ENCODE measurements around the gene MC2R. TPM values are rescaled to one million over a fixed set of nuclear protein-coding genes. Genes with fewer than 3 reads are reported as not detected.

Gene MC2R
- total and polyA plus RNA-seq, 2 donors (not counting 1 experiment from before 2014, with no cell fraction given), result not detected

GRCh38 chr18:13849791-13850190 lies 65.5 kb downstream of the MC2R start:
- Histone ChIP-seq H3K79me2 (ENCODE audit: control insufficient read depth, insufficient read depth, low read length) (no peaks in the 10 kb centered on the region), H3K9me3 (ENCODE audit: control insufficient read depth, insufficient read depth, low read depth, low read length) (no peaks in the 10 kb centered on the region), H3K36me3 (ENCODE audit: control insufficient read depth, insufficient read depth, low read length) (no peaks in the 10 kb centered on the region), H3K27ac (ENCODE audit: insufficient read depth, low read length) (no peak overlapping the region), H3K9ac (ENCODE audit: insufficient read depth, low read length) (no peak overlapping the region), H2AFZ (ENCODE audit: low read length) (no peak overlapping the region), H3K27me3 (ENCODE audit: control insufficient read depth, insufficient read depth, low read length) (no peaks in the 10 kb centered on the region), H3K4me3 (replicated peaks in 1 of 4; ENCODE audit: control extremely low read depth in 1 of 4, insufficient read depth in 1 of 4, low read depth in 3 of 4, low read length in 4 of 4) (no peak overlapping the region), H4K20me1 (ENCODE audit: control insufficient read depth, extremely low read depth, insufficient read depth, low read length) (no peaks in the 10 kb centered on the region), H3K4me2 (ENCODE audit: extremely low read depth, insufficient read depth, low read length) (no peak overlapping the region), H3K4me1 (ENCODE audit: control insufficient read depth, extremely low read depth, insufficient read depth, low read length) (no peaks in the 10 kb centered on the region)
- no peak for DNase-seq (ENCODE audit: low read depth in 2 of 2)
- TF ChIP-seq CTCF (conservative IDR thresholded peaks at IDR 0.05 in 1 of 2, IDR thresholded peaks at IDR 0.05 in 1 of 2; ENCODE audit: low read depth in 1 of 2, low read length in 2 of 2) (no peak), EZH2 (IDR thresholded peaks at IDR 0.05; ENCODE audit: low read length, missing control alignments) (no peak)

GRCh38 chr18:13836559-13836958 lies 78.8 kb downstream of the MC2R start:
- Histone ChIP-seq H3K36me3 (ENCODE audit: control insufficient read depth, insufficient read depth, low read length) (no peaks in the 10 kb centered on the region), H3K4me1 (ENCODE audit: control insufficient read depth, extremely low read depth, insufficient read depth, low read length) (no peaks in the 10 kb centered on the region), H3K9ac (ENCODE audit: insufficient read depth, low read length) (no peak overlapping the region), H3K9me3 (ENCODE audit: control insufficient read depth, insufficient read depth, low read depth, low read length) (no peaks in the 10 kb centered on the region), H3K4me3 (replicated peaks in 1 of 4; ENCODE audit: control extremely low read depth in 1 of 4, insufficient read depth in 1 of 4, low read depth in 3 of 4, low read length in 4 of 4) (no peak overlapping the region), H3K79me2 (ENCODE audit: control insufficient read depth, insufficient read depth, low read length) (no peaks in the 10 kb centered on the region), H3K27ac (ENCODE audit: insufficient read depth, low read length) (no peak overlapping the region), H2AFZ (ENCODE audit: low read length) (no peak overlapping the region), H4K20me1 (ENCODE audit: control insufficient read depth, extremely low read depth, insufficient read depth, low read length) (no peaks in the 10 kb centered on the region), H3K27me3 (ENCODE audit: control insufficient read depth, insufficient read depth, low read length) (no peaks in the 10 kb centered on the region), H3K4me2 (ENCODE audit: extremely low read depth, insufficient read depth, low read length) (no peak overlapping the region)
- DNase-seq (ENCODE audit: low read depth in 2 of 2), result no peak
- TF ChIP-seq EZH2 (IDR thresholded peaks at IDR 0.05; ENCODE audit: low read length, missing control alignments) (no peak), CTCF (conservative IDR thresholded peaks at IDR 0.05 in 1 of 2, IDR thresholded peaks at IDR 0.05 in 1 of 2; ENCODE audit: low read depth in 1 of 2, low read length in 2 of 2) (no peak)

- TF ChIP-seq CTCF (conservative IDR thresholded peaks at IDR 0.05 in 1 of 2, IDR thresholded peaks at IDR 0.05 in 1 of 2; ENCODE audit: low read depth in 1 of 2, low read length in 2 of 2) (no peak), EZH2 (IDR thresholded peaks at IDR 0.05; ENCODE audit: low read length, missing control alignments) (no peak)
- Histone ChIP-seq H3K4me1 (ENCODE audit: control insufficient read depth, extremely low read depth, insufficient read depth, low read length) (no peaks in the 10 kb centered on the region), H3K4me2 (ENCODE audit: extremely low read depth, insufficient read depth, low read length) (no peak overlapping the region), H3K9ac (ENCODE audit: insufficient read depth, low read length) (no peak overlapping the region), H3K9me3 (ENCODE audit: control insufficient read depth, insufficient read depth, low read depth, low read length) (no peaks in the 10 kb centered on the region), H3K79me2 (ENCODE audit: control insufficient read depth, insufficient read depth, low read length) (no peaks in the 10 kb centered on the region), H3K36me3 (ENCODE audit: control insufficient read depth, insufficient read depth, low read length) (no peaks in the 10 kb centered on the region), H3K27me3 (ENCODE audit: control insufficient read depth, insufficient read depth, low read length) (no peaks in the 10 kb centered on the region), H3K4me3 (replicated peaks in 1 of 4; ENCODE audit: control extremely low read depth in 1 of 4, insufficient read depth in 1 of 4, low read depth in 3 of 4, low read length in 4 of 4) (no peak overlapping the region), H2AFZ (ENCODE audit: low read length) (no peak overlapping the region), H4K20me1 (ENCODE audit: control insufficient read depth, extremely low read depth, insufficient read depth, low read length) (no peaks in the 10 kb centered on the region), H3K27ac (ENCODE audit: insufficient read depth, low read length) (no peak overlapping the region)
- DNase-seq (ENCODE audit: low read depth in 2 of 2), result no peak
These were observed 80.1 kb downstream of the MC2R start for GRCh38 chr18:13835202-13835601.

Measured in fibroblast of lung (primary cell).